Measurements from ENCODE around the gene LCNL1.

Gene LCNL1

DNA sequence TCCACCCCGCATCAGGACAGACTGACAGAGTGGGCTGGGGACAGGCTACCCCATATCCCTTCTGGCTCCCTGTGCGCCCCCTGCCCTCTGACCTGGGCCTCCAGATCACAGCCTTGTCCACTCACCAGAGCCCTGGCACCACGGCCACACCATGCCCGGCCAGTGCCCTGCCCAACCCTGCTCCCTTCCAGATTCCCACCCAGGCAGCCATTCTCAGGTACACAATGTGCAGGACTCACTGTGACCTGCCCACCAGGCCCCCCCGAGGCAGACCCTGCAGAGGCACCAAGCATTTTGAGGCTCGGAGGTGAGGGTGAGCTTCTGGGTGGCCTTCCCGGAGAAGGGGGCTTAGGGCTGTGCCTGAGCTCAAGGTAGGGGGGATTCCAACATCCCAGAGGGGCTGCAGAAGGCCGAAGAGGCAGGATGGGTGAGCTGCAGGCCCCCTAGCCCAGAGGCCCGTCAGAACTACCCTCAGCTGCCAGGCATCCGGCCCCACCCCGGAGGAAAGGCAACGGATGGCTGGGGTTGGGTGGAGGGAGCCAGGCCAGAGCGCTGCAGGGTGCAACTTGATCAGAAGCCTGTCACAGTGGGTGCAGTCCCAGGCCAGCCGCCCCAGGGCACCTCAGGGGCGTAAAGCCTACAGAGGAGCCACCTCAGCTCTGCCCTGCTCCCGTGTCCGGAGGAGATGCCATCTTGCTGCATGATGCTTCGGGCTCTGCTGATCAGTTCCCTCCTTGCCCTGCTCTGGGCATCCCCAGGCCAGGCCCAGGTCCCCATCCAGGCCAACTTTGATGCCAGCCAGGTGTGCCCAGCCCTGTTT, at the start of gene LCNL1:
Gene LCNL1 (plus strand): TSS at position 762 of the 820 bp plus-strand sequence. CDS start 594 bp downstream, outside the sequence.
- ATAC-seq (ENCODE audit: low read depth) (peak; percentile 11; the same call in 1 of the 3 replicates), DNase-seq (ENCODE audit: low spot score) (no peak)
- Histone ChIP-seq H3K9me3 (ENCODE audit: severe bottlenecking) (no peaks in the 10 kb centered on the region), H3K27ac (ENCODE audit: poor library complexity, severe bottlenecking) (no peak within 1 kb of the TSS), H3K27me3 (ENCODE audit: insufficient read depth, poor library complexity, severe bottlenecking) (peaks cover 14% of the 10 kb centered on the region), H3K4me3 (ENCODE audit: severe bottlenecking) (no peak within 1 kb of the TSS), H3K4me1 (ENCODE audit: insufficient read depth, poor library complexity, severe bottlenecking) (no peaks in the 10 kb centered on the region), H3K36me3 (ENCODE audit: low read depth) (no peaks in the 10 kb centered on the region)
- TF ChIP-seq, protein P1, sequence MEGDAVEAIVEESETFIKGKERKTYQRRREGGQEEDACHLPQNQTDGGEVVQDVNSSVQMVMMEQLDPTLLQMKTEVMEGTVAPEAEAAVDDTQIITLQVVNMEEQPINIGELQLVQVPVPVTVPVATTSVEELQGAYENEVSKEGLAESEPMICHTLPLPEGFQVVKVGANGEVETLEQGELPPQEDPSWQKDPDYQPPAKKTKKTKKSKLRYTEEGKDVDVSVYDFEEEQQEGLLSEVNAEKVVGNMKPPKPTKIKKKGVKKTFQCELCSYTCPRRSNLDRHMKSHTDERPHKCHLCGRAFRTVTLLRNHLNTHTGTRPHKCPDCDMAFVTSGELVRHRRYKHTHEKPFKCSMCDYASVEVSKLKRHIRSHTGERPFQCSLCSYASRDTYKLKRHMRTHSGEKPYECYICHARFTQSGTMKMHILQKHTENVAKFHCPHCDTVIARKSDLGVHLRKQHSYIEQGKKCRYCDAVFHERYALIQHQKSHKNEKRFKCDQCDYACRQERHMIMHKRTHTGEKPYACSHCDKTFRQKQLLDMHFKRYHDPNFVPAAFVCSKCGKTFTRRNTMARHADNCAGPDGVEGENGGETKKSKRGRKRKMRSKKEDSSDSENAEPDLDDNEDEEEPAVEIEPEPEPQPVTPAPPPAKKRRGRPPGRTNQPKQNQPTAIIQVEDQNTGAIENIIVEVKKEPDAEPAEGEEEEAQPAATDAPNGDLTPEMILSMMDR (IDR thresholded peaks at IDR 0.05; ENCODE audit: poor library complexity, severe bottlenecking), result no peak

DNA sequence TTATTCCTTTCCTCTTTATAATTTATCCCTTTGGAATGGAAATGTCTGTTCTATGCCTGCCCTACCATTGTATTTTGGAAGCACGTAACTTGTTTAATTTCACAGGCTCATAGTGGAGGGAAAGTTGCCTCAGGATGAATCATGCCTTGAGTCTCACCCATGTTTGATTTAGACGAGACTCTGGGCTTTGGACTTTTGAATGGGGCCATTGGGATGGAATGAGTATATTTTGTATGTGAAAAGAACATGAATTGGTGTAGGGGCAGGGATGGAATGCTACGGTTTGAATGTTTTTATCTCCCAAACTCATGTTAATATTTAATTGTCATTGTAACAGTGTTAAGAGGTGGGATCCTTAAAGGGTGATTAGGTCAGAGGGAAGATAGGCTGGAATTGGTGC, 48.5 kb upstream of the LCNL1 start:
- Histone ChIP-seq H3K4me1 (ENCODE audit: insufficient read depth, poor library complexity, severe bottlenecking) (no peaks in the 10 kb centered on the region), H3K9me3 (ENCODE audit: severe bottlenecking) (no peaks in the 10 kb centered on the region), H3K27me3 (ENCODE audit: insufficient read depth, poor library complexity, severe bottlenecking) (no peaks in the 10 kb centered on the region), H3K4me3 (ENCODE audit: severe bottlenecking) (no peak overlapping the region), H3K36me3 (ENCODE audit: low read depth) (peaks cover 8% of the 10 kb centered on the region; the same call in 1 of the 2 replicates), H3K27ac (ENCODE audit: poor library complexity, severe bottlenecking) (no peak overlapping the region)
- TF ChIP-seq, protein P1 (IDR thresholded peaks at IDR 0.05; ENCODE audit: poor library complexity, severe bottlenecking), result no peak
- DNase-seq (ENCODE audit: low spot score) (no peak), ATAC-seq (ENCODE audit: low read depth) (no peak)

DNA sequence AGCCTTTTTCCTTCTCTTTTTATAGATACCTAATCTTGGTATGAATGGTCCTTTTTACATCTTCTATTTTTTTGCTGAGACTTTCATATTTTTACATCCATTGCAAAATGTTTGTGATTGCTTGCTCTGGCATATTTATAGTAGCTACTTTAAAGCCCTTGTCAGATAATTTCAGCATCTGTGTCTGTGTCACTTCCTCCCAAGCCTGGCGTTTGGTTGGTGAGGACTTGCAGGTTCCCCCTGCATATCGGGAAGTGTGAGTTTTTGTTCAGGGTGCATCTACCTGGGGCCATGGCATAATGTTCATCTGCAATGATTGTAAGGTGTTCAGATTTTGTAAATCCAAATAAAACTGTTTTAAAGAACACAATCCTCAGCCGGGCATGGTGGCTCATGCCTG, 47.1 kb upstream of the LCNL1 start:
- Histone ChIP-seq H3K4me1 (ENCODE audit: insufficient read depth, poor library complexity, severe bottlenecking) (no peaks in the 10 kb centered on the region), H3K27ac (ENCODE audit: poor library complexity, severe bottlenecking) (no peak overlapping the region), H3K36me3 (ENCODE audit: low read depth) (peaks cover 15% of the 10 kb centered on the region), H3K4me3 (ENCODE audit: severe bottlenecking) (no peak overlapping the region), H3K27me3 (ENCODE audit: insufficient read depth, poor library complexity, severe bottlenecking) (no peaks in the 10 kb centered on the region), H3K9me3 (ENCODE audit: severe bottlenecking) (no peaks in the 10 kb centered on the region)
- ATAC-seq (ENCODE audit: low read depth), result no peak
- no peak for DNase-seq (ENCODE audit: low spot score)
- TF ChIP-seq, protein P1 (IDR thresholded peaks at IDR 0.05; ENCODE audit: poor library complexity, severe bottlenecking), result no peak

- Histone ChIP-seq H3K9me3 (ENCODE audit: severe bottlenecking) (no peaks in the 10 kb centered on the region), H3K4me1 (ENCODE audit: insufficient read depth, poor library complexity, severe bottlenecking) (no peaks in the 10 kb centered on the region), H3K27ac (ENCODE audit: poor library complexity, severe bottlenecking) (no peak overlapping the region), H3K36me3 (ENCODE audit: low read depth) (peaks cover 23% of the 10 kb centered on the region), H3K4me3 (ENCODE audit: severe bottlenecking) (no peak overlapping the region), H3K27me3 (ENCODE audit: insufficient read depth, poor library complexity, severe bottlenecking) (no peaks in the 10 kb centered on the region)
- ATAC-seq (ENCODE audit: low read depth) (no peak), DNase-seq (ENCODE audit: low spot score) (no peak)
- TF ChIP-seq, protein P1 (IDR thresholded peaks at IDR 0.05; ENCODE audit: poor library complexity, severe bottlenecking), result no peak
These were observed 46.1 kb upstream of the LCNL1 start for GRCh38 chr9:136936645-136937170.

Data from RWPE2 (cell line).